Measurements from ENCODE around the gene OSBPL1A. TPM values are rescaled to one million over a fixed set of nuclear protein-coding genes. Genes with fewer than 3 reads are reported as not detected.

OSBPL1A gene
- total and polyA plus RNA-seq, 9 donors: 43.0 to 68.0 (median 56.7) TPM

DNA sequence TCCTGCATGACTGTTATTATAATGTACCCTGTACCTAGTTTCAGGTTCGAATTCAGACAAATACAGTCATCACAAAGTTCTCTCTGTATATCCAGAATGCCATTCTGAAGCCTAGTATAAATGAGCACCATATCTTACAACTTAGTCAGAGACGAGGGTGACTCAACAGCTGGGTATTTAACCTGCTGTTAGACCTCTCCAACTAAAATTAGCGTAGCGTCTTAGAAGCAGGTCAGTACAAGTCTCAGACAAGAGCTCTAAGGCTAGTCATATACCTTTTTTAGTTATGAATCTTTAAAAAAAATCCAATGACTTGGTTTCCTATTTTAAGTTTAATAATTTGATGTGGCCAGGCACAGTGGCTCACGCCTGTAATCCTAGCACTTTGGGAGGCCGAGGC lies 184.7 kb downstream of the OSBPL1A start:
- Histone ChIP-seq H3K9me3 (replicated peaks; ENCODE audit: control insufficient read depth, low read depth, low read length) (no peaks in the 10 kb centered on the region), H3K27me3 (ENCODE audit: control insufficient read depth, insufficient read depth, low read length) (no peaks in the 10 kb centered on the region), H3K4me1 (ENCODE audit: control insufficient read depth, insufficient read depth, low read length) (no peaks in the 10 kb centered on the region), H3K27ac (ENCODE audit: low read length) (no peak overlapping the region), H3K36me3 (ENCODE audit: control insufficient read depth, insufficient read depth, low read length) (no peaks in the 10 kb centered on the region), H3K4me3 (ENCODE audit: low read length) (no peak overlapping the region)
- no peak for DNase-seq
- WGBS (ENCODE audit: insufficient coverage): 82% methylated on average over 4 of the region's 6 CpGs

DNA sequence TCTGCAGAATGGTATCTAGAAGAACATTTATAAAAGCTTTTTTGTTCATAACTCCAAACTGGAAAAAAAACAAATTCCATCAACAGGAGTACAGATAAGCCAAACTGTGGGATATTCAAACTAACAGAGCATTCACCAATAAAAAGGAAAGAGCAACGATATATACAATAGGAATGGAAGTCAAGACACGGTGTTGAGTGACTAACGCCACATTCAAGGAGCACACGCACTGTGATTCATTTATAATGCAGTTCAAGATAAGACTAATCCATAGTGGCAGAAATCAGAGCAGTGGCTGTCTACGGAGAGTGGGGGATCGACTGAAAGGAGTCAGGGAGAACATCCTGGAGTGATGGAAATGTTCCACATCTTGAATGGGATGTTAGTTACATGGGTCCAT lies 188.1 kb downstream of the OSBPL1A start:
- DNase-seq: no peak
- no peaks in the 10 kb centered on the region for H3K9me3 ChIP-seq (replicated peaks; ENCODE audit: control insufficient read depth, low read depth, low read length)
- H3K36me3 ChIP-seq (ENCODE audit: control insufficient read depth, insufficient read depth, low read length): no peaks in the 10 kb centered on the region
- no peak overlapping the region for H3K4me3 ChIP-seq (ENCODE audit: low read length)
- no peaks in the 10 kb centered on the region for H3K4me1 ChIP-seq (ENCODE audit: control insufficient read depth, insufficient read depth, low read length)
- no CpG with 5 or more reads among the region's 6 CpGs for WGBS (ENCODE audit: insufficient coverage)
- no peak overlapping the region for H3K27ac ChIP-seq (ENCODE audit: low read length)
- H3K27me3 ChIP-seq (ENCODE audit: control insufficient read depth, insufficient read depth, low read length): no peaks in the 10 kb centered on the region

DNA sequence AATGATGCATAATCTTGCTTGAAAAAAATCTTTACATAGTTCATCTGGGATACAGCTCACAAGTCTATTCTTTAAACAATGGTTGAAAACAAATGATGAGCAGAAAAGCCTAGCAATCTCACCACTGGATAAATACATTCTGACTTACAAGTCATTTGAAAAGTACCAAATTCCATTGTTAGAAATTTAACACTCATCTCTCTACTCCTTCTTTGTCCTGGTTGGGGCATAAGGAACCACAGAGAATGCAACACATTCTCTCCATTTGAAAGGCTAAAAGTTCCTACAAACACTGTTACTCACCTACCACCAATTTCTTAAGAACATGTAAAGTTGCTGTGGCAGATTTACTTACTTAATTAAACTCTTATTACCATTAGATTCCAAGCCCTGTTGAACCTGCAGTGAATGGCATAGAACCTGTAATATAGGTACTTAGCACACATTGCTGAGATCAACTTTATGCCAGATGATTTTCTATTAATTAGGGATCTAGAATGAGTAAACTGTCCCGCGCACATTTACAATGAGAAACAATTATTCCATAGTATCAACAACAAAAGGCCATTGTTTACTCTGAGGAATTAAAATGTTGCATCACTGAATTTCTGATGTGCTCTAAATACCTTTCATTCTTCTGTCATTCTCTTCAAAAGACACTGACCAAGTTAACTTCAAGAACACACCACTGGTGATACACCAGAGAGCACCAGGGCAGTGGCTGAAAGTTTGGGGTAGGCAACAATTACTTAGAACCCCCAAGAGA lies 189.2 kb downstream of the OSBPL1A start:
- Histone ChIP-seq H3K27ac (ENCODE audit: low read length) (no peak overlapping the region), H3K4me1 (ENCODE audit: control insufficient read depth, insufficient read depth, low read length) (no peaks in the 10 kb centered on the region), H3K27me3 (ENCODE audit: control insufficient read depth, insufficient read depth, low read length) (no peaks in the 10 kb centered on the region), H3K36me3 (ENCODE audit: control insufficient read depth, insufficient read depth, low read length) (peaks cover under 1% of the 10 kb centered on the region), H3K9me3 (replicated peaks; ENCODE audit: control insufficient read depth, low read depth, low read length) (no peaks in the 10 kb centered on the region), H3K4me3 (ENCODE audit: low read length) (no peak overlapping the region)
- no peak for DNase-seq
- WGBS (ENCODE audit: insufficient coverage): no CpG with 5 or more reads among the region's 2 CpGs

GRCh38 chr18:24204904-24205303 lies 192.7 kb downstream of the OSBPL1A start:
- Histone ChIP-seq H3K4me3 (ENCODE audit: low read length) (no peak overlapping the region), H3K9me3 (replicated peaks; ENCODE audit: control insufficient read depth, low read depth, low read length) (no peaks in the 10 kb centered on the region), H3K27ac (ENCODE audit: low read length) (no peak overlapping the region), H3K4me1 (ENCODE audit: control insufficient read depth, insufficient read depth, low read length) (no peaks in the 10 kb centered on the region), H3K27me3 (ENCODE audit: control insufficient read depth, insufficient read depth, low read length) (no peaks in the 10 kb centered on the region), H3K36me3 (ENCODE audit: control insufficient read depth, insufficient read depth, low read length) (peaks cover 3% of the 10 kb centered on the region)
- DNase-seq: no peak
- no CpG with 5 or more reads among the region's 3 CpGs for WGBS (ENCODE audit: insufficient coverage)

DNA sequence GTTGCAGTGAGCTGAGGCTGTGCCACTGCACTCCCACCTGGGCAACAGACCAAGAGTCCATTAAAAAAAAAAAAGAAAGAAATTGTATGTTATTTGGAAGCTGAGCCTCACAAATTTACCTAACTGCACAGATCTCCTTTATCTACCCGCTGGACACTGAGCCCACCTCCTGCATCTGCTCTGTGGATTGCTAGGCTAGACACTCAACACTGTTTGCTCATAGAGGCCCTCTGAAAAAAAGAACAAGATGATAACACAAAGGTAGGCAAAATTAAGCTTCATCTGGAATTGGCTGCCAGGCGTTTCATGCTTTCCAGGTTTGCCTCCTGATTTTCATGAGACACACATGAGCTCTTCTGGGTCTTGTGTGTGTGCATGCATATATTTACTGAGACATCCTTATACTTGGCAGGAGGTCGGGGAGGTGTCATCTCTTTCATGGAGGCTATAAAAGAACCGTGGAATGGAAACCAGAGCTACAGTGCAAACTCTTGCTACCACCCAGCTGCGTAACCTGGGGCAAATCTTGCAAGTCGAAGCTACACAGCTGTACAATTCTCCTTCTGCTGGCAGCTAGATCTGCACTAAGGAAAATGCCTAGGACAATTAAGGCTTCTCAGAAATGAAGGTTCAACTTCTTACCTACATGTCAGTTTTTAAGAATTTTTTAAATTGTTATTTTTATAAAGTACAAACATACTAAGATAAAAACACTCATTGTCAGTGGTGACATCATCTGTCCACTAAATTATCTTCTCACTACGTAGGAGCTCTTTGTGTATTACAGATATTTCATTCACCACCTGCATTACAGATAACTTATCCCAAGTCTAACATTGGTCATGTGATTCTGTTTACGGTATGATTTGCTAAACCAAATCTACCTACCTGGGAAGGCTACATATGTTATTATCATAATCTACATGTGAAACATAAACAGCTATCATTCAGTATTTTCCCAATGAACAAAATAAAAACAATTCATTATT lies 195.6 kb downstream of the OSBPL1A start:
- Histone ChIP-seq H3K9me3 (replicated peaks; ENCODE audit: control insufficient read depth, low read depth, low read length) (no peaks in the 10 kb centered on the region), H3K4me1 (ENCODE audit: control insufficient read depth, insufficient read depth, low read length) (peaks cover 3% of the 10 kb centered on the region), H3K27ac (ENCODE audit: low read length) (no peak overlapping the region), H3K36me3 (ENCODE audit: control insufficient read depth, insufficient read depth, low read length) (peaks cover 3% of the 10 kb centered on the region), H3K27me3 (ENCODE audit: control insufficient read depth, insufficient read depth, low read length) (no peaks in the 10 kb centered on the region), H3K4me3 (ENCODE audit: low read length) (no peak overlapping the region)
- DNase-seq: no peak
- whole genome bisulfite sequencing (ENCODE audit: insufficient coverage): no CpG with 5 or more reads among the region's 8 CpGs

DNA sequence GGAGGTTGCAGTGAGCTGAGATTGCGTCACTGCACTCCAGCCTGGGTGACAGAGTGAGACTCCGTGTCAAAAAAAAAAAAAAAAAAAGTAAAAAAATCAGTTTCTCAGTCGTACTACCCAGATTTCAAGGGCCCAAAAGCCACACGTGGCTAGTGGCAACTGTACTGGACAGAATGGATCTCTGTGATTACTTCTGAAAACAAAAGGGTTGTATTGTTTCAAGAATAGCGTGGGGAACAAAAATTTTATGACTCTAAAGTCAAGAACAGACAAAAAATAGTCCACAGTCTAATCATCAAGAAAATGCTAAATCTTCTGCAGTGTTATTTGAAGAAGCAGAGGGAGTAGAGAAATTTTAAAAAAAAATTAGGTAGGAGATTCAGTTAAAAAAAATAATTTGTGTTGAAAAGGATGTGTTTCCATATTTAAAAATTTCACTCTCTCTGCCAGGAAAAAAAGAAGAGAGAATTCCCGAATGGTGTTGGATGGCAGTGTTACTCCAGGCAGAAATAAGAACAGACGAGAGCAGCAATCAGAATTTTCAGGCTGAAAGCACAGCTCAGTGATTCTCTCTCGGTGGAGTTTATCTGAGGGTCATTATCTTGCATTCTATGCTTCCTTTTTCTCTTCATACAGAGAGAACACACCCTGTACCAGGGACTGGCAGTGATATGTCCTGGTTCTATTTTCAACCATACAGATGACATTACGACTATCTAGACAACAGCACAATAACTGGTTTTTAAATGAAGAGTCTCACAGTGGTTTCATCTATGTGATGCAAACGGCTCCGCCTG lies 196.9 kb downstream of the OSBPL1A start:
- H3K36me3 ChIP-seq (ENCODE audit: control insufficient read depth, insufficient read depth, low read length): peaks cover 3% of the 10 kb centered on the region
- peak; percentile 60 for DNase-seq
- peak overlapping the region; percentile 29 for H3K27ac ChIP-seq (ENCODE audit: low read length)
- peaks cover 7% of the 10 kb centered on the region for H3K4me1 ChIP-seq (ENCODE audit: control insufficient read depth, insufficient read depth, low read length)
- H3K9me3 ChIP-seq (replicated peaks; ENCODE audit: control insufficient read depth, low read depth, low read length): no peaks in the 10 kb centered on the region
- no peaks in the 10 kb centered on the region for H3K27me3 ChIP-seq (ENCODE audit: control insufficient read depth, insufficient read depth, low read length)
- no peak overlapping the region for H3K4me3 ChIP-seq (ENCODE audit: low read length)
- WGBS (ENCODE audit: insufficient coverage): no CpG with 5 or more reads among the region's 11 CpGs

- no peak overlapping the region for H3K27ac ChIP-seq (ENCODE audit: low read length)
- H3K4me1 ChIP-seq (ENCODE audit: control insufficient read depth, insufficient read depth, low read length): peaks cover 7% of the 10 kb centered on the region
- 83% methylated on average over 2 of the region's 5 CpGs for WGBS (ENCODE audit: insufficient coverage)
- no peak overlapping the region for H3K4me3 ChIP-seq (ENCODE audit: low read length)
- peaks cover 14% of the 10 kb centered on the region for H3K36me3 ChIP-seq (ENCODE audit: control insufficient read depth, insufficient read depth, low read length)
- H3K27me3 ChIP-seq (ENCODE audit: control insufficient read depth, insufficient read depth, low read length): no peaks in the 10 kb centered on the region
- no peaks in the 10 kb centered on the region for H3K9me3 ChIP-seq (replicated peaks; ENCODE audit: control insufficient read depth, low read depth, low read length)
- DNase-seq: no peak
Observed at GRCh38 chr18:24199372-24199962, 198.2 kb downstream of the OSBPL1A start.

- H3K4me3 ChIP-seq (ENCODE audit: low read length): no peak overlapping the region
- no peak overlapping the region for H3K27ac ChIP-seq (ENCODE audit: low read length)
- peak; percentile 37 for DNase-seq
- H3K9me3 ChIP-seq (replicated peaks; ENCODE audit: control insufficient read depth, low read depth, low read length): no peaks in the 10 kb centered on the region
- no peaks in the 10 kb centered on the region for H3K27me3 ChIP-seq (ENCODE audit: control insufficient read depth, insufficient read depth, low read length)
- H3K4me1 ChIP-seq (ENCODE audit: control insufficient read depth, insufficient read depth, low read length): peaks cover 7% of the 10 kb centered on the region
- 69% methylated on average over 8 of the region's 9 CpGs for WGBS (ENCODE audit: insufficient coverage)
- H3K36me3 ChIP-seq (ENCODE audit: control insufficient read depth, insufficient read depth, low read length): peaks cover 14% of the 10 kb centered on the region
Observed at GRCh38 chr18:24198461-24198860, 199.2 kb downstream of the OSBPL1A start.

DNA sequence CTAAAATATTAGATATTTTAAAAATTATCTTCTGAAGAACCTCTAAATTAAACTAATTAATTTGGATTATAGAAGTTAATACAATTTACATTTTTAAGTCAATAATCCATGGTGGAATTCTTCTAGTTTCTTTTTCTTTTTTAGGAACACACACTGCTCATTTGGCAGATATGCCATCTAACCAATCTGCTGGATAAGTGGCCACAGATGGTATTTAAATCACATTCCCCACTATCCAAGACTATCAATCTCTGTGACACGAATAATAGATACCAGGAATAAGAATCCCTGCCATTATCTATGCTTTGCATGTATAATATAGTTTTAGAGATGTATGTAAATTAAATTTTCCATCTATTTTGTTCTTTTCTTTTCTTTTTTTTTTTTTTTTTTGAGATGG lies 200.2 kb downstream of the OSBPL1A start:
- WGBS (ENCODE audit: insufficient coverage): no CpG with 5 or more reads among the region's 1 CpG
- Histone ChIP-seq H3K4me3 (ENCODE audit: low read length) (no peak overlapping the region), H3K27ac (ENCODE audit: low read length) (no peak overlapping the region), H3K36me3 (ENCODE audit: control insufficient read depth, insufficient read depth, low read length) (peaks cover 11% of the 10 kb centered on the region), H3K9me3 (replicated peaks; ENCODE audit: control insufficient read depth, low read depth, low read length) (no peaks in the 10 kb centered on the region), H3K4me1 (ENCODE audit: control insufficient read depth, insufficient read depth, low read length) (peaks cover 7% of the 10 kb centered on the region), H3K27me3 (ENCODE audit: control insufficient read depth, insufficient read depth, low read length) (no peaks in the 10 kb centered on the region)
- DNase-seq: no peak

All from muscle of leg (tissue), 11 donors.